CD4-positive, alpha-beta T cell treated with Interleukin-12 subunit alpha and Interleukin-12 subunit beta, for 1 hour (primary cell): Measurements from ENCODE around the gene UGT1A10.
"Not testable (repeated sequence)": the region's sequence is repeated elsewhere in the genome, so short reads cannot be mapped to it uniquely, and the experiment has no call there.

Experiments used
- DNase-seq: peaks from one replicate; pipeline ENCODE4 v3.0.0-alpha.2; 2020

The UGT1A10 gene

DNA sequence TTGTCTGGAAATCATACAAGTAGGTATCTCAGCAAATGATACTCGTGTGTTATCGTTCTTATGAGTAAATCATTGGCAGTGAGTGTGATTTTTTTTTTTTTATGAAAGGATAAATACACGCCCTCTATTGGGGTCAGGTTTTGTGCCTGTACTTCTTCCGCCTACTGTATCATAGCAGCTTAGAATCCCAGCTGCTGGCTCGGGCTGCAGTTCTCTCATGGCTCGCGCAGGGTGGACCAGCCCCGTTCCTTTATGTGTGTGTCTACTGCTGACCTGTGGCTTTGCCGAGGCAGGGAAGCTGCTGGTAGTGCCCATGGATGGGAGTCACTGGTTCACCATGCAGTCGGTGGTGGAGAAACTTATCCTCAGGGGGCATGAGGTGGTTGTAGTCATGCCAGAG lies at the start of gene UGT1A10:
UGT1A10 (plus strand) TSS at position 143 of the 400 bp plus-strand sequence; CDS start at position 218, 75 bp downstream.
- DNase-seq: not testable (repeated sequence)

DNA sequence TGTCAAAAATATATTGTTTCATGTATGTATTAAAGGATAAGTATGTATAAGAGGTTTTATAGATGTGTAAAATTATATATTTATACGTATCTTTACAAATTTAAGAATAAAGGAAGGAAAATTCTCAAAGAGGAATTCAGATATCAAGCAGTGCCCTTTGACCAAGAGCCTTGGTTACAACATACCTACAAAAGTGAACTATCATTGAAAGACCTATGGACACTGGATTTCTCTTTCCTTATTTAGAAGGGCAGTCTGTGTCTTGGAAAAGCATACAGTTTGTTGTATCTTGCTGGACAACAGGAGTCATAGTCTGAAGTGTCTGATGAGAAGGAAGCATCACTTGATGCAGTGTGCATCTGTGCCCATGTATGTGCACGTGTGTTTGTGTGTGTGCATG lies 47.8 kb upstream of the UGT1A10 start:
- DNase-seq: no peak

DNA sequence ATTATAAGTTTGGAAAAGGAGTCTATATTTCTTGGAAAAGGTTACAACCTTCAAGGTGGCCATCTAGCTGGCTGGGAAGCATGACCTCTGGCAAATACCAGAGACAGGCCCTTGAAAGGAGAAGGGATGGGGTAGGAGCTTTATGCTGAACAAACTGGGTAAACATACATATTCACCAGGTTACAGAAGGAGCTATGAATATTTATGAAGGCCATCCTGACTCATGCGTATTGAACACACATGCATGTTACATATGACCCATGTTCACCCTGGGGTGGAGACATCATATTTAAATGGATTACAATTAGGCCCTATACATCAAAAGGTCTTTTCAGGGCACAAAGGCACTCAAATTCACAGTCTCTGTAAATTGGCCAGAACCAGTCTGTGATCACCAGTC lies 43.5 kb upstream of the UGT1A10 start:
- DNase-seq: not testable (repeated sequence)

DNA sequence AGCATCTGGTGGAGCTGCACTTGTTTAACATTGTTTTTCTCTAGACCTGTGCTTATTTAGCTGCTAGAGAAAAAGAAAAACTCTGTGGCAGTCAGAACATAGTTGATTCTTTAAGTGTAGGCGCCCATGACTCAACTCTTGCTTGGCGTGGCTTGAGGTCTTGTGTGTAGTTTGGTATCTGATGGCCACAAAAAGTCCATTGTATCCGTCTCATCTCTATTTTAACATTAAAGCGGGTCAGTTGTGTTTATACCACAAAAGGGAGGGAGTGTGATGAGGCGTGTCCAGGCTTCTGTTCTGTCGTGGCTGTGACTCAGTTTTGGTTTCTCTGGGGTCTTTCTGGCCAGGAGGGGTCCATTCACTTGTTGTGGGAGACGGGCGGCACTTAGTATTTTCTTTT lies 43.0 kb upstream of the UGT1A10 start:
- no peak for DNase-seq

DNA sequence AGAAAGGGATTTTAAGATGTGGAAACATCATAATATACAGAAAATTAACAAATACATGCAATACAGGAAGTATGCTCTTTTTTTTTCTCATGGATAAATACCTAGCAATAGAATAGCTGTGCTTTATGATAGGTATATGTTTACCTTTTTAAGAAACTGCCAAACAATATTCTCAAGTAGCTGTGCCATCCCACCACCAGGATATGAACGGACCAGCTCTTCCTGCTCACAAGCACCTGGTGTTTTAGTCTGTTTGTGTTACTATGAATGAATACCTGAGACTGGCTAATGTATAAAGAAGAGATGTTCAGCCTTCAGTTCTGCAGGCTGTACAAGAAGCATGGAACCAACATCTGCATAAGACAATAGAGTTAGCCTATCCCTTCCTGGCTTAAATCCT lies 38.7 kb upstream of the UGT1A10 start:
- DNase-seq: no peak

DNA sequence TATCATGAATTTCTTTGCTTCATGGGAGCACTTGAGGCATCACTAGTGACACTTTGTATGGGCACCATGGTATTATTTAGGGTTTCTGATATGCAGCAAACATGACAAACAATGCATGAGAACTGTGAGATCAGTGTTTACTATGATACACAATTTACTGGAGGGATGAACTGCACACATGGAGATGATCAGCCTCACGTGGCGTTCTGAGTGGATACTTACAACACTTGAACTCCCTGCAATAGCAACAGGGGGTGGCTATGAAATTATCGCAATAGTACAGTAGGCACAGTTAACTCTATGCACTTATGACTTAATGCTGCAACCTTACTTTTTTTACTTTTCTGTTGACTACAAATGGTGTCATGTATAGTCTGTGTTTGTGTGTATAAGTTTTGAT lies 37.3 kb upstream of the UGT1A10 start:
- DNase-seq: no peak

DNA sequence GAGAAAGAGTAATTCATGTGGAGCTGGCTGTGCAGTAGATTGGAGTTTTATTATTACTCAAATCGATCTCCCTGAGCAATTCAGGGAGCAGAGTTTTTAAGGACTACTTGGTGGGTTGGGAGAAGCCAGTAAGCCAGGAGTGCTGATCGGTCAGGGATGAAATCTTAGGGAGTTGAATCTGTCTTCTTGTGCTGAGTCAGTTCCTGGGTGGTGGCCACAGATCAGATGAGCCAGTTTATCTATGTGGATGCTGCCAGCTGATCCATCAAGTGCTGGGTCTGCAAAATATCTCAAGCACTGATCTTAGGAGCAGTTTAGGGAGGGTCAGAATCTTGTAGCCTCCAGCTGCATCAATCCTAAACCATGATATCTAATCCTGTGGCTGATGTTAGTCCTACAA lies 35.9 kb upstream of the UGT1A10 start:
- no peak for DNase-seq

DNA sequence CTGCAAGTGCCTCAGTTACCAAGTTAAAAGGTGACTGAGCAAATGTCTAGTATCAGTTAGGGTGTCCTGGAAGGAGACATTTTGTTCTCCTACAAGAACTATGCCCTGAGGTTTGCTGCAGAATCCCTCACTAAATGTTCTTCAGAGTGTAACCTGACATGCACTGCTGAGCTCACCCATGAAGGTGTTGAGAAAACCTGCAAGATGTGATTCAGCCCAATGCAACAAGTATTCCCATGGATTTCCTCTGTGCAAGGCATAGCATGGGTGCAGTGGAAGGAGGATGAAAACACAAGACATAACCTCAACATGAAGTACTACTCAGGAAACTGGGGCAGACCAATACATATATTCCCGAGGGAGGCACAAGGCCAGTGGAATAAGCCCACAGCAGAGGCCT lies 34.2 kb upstream of the UGT1A10 start:
- no peak for DNase-seq

DNA sequence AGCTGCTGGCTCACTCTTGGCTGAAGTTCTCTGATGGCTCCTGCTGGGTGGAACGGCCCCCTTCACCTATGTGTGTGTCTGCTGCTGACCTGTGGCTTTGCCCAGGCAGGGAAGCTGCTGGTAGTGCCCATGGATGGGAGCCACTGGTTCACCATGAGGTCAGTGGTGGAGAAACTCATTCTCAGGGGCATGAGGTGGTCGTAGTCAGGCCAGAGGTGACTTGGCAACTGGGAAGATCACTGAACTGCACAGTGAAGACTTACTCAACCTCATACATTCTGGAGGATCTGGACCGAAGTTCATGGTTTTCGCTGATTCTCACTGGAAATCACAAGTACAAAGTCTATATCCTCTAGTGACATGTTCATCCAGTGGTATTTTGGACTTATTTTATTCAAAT lies 32.7 kb upstream of the UGT1A10 start:
- no peak for DNase-seq

DNA sequence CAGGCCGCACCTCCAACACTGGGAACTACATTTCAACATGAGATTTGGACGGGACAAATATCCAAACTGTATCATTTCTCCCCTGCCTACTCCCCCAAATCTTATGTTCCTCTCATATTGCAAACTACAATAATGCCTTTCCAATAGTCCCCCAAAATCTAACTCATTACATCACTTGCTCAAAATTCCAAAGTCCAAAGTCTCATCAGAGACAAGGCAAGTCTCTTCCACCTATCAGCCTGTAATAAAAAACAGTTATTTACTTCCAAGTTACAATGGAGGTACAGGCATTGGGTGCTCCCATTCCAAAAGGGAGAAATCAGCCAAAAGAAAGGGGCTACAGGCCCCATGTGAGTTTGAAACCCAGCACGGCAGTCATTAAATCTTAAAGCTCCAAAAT lies 31.4 kb upstream of the UGT1A10 start:
- DNase-seq: no peak

DNA sequence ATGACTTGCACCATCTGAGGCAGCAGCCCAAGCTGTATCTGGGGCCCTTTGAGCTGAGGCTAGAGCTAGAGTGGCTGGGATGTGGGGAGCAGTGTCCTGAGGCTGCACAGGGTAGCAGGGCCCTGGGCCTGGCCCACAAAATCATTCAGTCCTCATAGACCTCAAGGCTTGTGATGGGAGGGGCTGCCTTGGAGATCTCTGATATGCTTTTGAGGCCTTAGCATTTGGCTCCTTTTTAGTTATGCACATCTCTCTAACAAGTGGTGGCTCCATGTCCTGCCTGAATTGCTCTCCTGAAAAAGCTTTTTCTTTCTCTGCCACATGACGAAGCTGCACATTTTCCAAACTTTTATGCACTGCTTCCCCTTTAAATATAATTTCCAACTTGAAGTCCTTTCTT lies 30.6 kb upstream of the UGT1A10 start:
- no peak for DNase-seq

DNA sequence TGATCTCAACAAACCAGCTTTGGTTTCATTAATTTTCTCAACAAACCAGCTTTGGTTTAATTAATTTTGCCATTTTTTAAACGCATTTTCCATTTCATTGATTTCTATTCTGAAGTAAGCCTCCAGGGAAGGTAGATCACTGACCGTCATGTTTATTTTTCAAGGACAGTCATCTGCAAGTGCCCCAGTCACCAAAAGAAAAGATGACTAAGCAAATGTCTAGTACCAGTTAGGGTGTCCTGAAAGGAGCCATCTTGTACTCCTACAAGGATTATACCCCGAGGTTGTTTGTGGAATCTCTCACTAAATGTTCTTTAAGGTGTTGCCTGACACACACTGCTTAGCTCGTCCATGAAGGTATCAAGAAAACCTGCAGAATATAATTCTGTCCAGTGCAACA lies 25.0 kb upstream of the UGT1A10 start:
- no peak for DNase-seq

DNA sequence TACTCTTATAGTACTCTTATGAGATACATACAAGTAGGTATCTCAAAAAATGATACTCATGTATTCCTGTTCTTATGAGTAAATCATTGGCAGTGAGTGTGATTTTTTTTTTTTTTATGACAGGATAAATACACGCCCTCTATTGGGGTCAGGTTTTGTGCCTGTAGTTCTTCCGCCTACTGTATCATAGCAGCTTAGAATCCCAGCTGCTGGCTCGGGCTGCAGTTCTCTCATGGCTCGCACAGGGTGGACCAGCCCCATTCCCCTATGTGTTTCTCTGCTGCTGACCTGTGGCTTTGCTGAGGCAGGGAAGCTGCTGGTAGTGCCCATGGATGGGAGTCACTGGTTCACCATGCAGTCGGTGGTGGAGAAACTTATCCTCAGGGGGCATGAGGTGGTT lies 18.8 kb upstream of the UGT1A10 start, which contains the start of gene UGT1A8:
UGT1A8 (plus strand) TSS at position 158 of the 400 bp plus-strand sequence; CDS start at position 233, 75 bp downstream.
- DNase-seq: not testable (repeated sequence)

DNA sequence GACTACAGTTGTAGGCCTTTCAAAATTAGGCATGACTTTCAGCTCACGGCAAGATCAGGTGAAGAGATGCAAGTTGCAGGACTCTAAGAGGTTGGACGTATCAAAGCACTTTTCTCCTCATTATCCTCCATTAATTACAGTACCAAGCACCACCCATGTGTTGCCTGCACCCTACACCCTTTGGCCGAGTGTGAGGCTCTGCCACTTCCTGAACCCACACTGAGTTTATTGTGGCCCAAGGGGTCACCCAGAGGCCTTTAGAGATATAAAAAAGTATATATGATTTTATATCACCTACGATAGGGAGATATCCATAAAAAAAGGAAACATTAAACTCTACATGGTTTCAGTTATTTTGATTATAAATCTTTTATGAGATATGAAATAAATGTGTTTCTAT lies 16.0 kb upstream of the UGT1A10 start:
- DNase-seq: no peak

DNA sequence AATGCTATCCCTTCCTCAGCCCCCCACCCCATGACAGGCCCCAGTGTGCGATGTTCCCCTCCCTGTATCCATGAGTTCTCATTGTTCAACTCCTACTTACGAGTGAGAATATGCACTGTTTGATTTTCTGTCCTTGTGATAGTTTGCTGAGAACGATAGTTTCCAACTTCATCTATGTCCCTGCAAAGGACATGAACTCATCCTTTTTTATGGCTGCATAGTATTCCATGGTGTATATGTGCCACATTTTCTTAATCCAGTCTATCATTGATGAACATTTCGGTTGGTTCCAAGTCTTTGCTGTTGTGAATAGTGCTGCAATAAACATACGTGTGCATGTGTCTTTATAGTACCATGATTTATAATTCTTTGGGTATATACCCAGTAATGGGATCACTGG lies 14.4 kb upstream of the UGT1A10 start:
- DNase-seq: not testable (repeated sequence)

DNA sequence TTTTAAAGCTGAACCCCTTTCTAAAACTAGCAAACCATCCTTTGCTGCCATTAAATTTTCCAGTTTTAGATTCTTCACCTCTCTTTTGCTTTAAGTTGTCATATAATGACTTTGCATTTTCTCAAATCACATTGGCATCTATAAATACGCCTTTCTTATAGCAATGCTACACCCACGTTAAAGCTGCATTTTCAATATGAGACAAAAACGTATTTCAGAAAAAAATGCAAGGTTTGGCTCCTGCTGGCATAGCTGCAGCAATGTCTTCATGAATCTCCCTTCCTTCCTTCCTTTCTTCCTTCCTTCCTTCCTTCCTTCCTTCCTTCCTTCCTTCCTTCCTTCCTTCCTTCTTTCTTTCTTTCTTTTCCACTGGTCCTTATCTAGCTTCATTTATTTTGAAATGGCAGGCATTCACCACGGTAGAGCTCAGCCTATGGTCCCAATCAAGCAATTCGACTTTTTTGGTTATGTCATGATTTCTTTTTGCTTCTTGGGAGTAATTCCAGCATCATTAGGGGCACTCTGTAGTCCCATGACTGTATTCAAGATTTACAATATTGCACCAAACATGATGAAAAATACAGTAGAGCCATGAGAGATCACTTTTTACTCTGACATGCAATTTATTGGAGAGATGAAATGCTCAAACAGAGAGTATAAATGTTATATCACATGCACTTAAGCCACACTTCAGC lies 8.8 kb upstream of the UGT1A10 start:
- DNase-seq: no peak

DNA sequence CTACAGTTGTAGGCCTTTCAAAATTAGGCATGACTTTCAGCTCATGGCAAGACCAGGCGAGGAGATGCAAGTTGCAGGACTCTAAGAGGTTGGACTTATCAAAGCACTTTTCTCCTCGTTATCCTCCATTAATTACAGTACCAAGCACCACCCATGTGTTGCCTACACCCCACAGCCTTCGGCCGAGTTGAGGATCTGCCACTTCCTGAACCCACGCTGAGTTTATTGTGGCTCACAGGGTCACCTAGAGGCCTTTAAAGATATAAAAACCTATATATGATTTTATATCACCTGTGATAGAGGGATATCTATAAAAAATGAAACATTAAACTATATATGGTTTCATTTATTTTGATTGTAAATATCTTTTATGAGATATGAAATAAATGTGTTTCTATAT lies 2.6 kb downstream of the UGT1A10 start:
- DNase-seq: no peak

DNA sequence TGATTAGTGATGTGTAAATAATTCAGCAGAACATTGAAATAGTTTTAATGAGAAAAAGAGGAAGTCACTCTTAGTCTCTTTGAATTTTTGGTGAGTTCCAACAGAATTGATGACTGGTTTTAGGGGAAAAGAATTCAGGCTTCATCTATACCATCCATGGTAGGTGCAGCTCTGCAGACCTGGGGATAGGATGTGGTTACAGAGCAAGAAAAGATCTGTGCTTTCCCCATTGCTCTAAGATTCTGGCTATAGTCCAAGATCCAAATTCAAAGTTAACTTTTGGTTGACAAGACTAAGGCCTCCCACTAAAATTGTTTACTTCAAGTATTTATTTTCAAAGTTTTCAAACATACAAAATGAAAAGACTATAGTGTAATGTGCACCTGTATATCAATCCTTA lies 3.6 kb downstream of the UGT1A10 start:
- no peak for DNase-seq

DNA sequence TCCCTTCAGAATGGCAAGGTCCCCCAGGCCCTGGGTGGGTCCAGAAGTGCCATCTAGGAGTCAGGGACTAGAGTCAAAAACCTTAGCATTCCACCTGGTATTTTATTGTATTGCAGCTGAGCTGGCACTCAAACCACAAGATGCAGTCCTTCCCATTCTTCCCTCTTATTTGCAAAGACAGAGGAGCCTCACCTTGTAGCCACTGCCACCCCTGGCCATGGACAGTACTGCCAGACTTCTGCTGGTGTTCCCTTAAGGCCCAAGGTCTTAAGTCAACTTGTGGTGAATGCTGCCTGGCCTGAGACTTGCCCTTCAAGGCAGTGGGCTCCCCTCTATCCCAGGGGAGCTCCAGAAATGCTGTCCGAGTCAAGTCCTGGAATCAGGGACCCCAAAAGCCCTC lies 6.9 kb downstream of the UGT1A10 start:
- no peak for DNase-seq

DNA sequence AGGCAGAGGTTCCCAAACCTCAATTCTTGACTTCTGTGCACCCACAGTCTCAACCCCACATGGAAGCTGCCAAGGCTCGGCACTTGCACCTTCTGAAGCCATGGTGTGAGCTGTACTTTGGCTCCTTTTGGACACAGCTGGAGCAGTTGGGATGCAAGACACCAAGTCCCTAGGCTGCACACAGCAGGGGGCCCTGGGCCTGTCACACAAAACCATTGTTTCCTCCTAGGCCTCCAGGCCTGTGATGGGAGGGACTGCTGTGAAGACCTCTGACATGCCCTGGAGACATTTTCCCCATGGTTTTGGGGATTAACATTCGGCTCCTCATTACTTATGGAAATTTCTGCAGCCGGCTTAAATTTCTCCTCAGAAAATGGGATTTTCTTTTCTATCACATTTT lies 9.8 kb downstream of the UGT1A10 start:
- DNase-seq: not testable (repeated sequence)

DNA sequence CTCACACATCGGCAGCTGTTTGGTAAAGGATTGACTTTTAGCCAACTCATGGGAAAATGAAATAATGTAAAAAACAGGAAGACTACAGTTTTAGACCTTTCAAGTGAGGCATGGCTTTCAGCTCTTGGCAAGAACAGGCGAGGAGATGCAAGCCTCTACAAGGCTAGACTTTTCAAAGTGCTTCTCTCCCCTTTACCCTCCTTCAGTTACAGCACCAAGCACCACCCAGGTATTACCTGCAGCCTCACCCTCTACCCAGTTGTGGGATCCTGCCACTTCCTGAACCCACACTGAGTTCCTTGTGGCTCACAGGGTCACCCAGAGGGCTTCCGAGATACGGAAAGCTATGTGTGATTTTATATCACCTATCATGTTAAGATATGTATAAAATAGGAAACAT lies 14.7 kb downstream of the UGT1A10 start:
- DNase-seq: no peak

DNA sequence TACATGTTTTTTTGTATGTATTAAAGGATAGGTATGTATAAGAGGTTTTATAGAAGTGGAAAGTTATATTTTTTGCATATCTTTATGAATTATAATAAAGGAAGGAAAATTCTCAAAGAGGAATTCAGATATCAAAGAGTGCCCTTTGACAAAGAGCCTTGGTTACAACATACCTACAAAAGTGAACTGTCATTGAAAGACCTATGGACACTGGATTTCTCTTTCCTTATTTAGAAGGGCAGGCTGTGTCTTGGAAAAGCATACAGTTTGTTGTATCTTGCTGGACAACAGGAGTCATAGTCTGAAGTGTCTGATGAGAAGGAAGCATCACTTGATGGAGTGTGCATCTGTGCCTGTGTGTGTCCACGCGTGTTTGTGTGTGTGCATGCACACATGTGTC lies 15.2 kb downstream of the UGT1A10 start:
- DNase-seq: no peak

DNA sequence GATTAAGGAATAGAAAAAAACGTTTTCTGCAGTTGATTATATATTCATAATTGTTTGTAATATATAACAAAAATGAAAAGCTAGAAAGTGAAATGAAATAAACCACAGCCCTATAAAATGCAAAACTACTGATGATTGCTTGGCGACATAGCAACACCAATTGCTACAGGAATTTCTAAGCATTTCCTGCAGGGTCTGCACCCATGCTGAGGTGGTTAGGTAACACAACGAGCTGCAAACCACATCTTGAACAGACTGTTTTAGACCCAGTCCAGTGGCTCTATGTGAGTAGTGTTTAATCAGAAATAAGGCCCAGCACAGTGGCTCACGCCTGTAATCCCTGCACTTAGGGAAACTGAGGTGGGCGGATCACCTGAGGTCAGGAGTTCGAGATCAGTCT lies 18.3 kb downstream of the UGT1A10 start:
- no peak for DNase-seq

DNA sequence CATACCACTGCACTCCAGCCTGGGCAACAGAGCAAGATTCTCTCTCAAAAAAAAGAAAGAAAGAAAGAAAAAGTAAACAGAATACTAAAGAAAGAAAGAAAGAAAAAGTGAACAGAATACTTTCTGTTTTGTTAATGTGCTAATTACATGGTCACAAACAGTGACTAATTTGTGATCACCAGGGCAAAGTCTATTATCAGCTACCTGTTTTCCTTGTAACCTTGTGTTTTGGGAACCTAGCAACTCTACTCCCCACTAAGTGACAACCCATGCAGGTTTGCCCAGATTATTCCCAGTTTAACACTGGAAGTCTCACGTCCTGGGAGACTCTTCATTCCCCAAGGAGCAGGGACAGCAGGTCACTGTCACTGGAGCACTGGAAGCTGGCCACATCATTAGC lies 18.8 kb downstream of the UGT1A10 start:
- DNase-seq: no peak

DNA sequence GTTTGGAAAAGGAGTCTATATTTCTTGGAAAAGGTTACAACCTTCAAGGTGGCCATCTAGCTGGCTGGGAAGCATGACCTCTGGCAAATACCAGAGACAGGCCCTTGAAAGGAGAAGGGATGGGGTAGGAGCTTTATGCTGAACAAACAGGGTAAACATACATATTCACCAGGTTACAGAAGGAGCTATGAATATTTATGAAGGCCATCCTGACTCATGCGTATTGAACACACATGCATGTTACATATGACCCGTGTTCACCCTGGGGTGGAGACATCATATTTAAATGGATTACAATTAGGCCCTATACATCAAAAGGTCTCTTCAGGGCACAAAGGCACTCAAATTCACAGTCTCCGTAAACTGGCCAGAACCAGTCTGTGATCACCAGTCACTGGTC lies 19.7 kb downstream of the UGT1A10 start:
- DNase-seq: not testable (repeated sequence)
